ENCODE data around the gene LPAR2.
"Not testable (repeated sequence)": the region's sequence is repeated elsewhere in the genome, so short reads cannot be mapped to it uniquely, and the experiment has no call there.

Gene LPAR2

DNA sequence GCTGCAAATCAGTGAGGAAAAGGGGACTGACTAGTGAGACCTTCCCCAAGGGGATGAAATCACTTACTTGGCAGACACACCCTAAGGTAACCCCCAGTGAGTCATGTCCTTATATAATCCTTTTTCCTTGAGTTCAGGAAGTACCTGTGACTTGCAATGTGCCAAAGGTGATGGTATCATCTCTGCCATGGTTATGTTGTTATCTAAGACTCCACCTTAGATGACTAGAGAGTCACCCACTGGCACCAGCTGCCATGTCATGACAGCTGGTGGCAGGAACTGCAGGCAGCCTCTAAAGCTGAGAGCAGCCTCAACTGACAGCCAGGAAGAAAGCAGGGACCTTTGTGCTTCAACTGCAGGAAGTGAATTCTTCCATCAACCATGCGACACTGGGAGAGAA is 22.0 kb downstream of the LPAR2 start:
- TF ChIP-seq, protein P1, sequence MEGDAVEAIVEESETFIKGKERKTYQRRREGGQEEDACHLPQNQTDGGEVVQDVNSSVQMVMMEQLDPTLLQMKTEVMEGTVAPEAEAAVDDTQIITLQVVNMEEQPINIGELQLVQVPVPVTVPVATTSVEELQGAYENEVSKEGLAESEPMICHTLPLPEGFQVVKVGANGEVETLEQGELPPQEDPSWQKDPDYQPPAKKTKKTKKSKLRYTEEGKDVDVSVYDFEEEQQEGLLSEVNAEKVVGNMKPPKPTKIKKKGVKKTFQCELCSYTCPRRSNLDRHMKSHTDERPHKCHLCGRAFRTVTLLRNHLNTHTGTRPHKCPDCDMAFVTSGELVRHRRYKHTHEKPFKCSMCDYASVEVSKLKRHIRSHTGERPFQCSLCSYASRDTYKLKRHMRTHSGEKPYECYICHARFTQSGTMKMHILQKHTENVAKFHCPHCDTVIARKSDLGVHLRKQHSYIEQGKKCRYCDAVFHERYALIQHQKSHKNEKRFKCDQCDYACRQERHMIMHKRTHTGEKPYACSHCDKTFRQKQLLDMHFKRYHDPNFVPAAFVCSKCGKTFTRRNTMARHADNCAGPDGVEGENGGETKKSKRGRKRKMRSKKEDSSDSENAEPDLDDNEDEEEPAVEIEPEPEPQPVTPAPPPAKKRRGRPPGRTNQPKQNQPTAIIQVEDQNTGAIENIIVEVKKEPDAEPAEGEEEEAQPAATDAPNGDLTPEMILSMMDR (IDR thresholded peaks at IDR 0.05; ENCODE audit: low read length, missing control alignments), result no peak

DNA sequence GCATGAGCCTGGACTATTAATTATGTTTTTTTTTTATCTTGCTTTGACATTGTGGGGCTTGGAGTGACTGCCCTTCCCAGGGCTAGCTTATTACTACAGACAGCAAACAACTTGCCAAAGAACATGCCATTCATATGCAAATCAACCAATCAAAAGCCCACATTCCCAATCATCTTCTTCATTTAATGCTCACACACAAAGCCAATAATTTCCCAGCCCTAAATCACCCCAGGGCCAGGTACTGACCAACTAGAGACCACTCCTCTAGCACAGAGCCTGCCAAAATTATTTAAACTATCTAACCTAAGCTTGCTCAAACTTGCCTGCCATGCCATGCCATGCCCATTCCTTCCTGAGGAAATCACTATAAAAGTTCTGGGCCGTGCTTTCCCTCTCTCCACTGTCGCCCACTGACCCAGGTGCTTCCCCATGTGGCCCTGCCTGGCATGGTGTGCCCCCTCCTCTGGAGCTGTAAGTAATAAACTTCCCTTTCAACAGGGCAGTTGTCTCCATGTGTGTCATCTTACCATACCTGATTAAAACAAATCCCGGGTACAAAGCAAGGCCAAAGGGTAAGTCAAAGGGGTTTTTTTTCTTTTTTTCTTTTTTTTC is 25.2 kb downstream of the LPAR2 start:
- DNase-seq (ENCODE audit: low read depth), result no peak
- H3K4me3 ChIP-seq (replicated peaks; ENCODE audit: low read depth, low read length), result no peak overlapping the region

More for the DNA sequence above, 22.0 kb downstream of the LPAR2 start:
- DNase-seq (ENCODE audit: low read depth), result no peak
- no peak overlapping the region for H3K4me3 ChIP-seq (replicated peaks; ENCODE audit: low read depth, low read length)

DNA sequence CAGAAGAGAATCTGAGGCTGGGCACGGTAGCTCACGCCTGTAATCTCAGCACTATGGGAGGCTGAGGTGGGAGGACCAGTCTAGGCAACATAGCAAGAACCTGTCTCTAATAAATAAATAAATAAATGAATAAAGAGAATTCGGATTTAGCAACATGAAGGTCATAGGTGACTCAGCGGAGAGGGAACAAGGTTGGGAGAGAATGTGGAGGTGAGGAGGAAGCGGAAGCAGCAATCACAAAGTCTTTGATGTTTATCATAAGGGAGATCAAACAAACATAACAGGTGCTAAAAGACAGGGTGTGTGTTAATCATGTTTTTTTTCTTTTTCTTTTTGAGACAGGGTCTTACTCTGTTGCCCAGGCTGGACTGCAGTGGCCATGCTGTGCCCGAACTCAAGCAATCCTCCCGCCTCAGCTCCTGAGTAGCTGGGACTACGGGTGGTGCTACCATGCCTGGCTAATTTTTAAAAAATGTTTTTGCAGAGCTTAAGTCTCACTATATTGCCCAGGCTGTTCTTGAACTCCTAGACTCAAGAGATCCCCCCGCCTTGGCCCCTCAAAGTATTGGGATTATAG is 25.8 kb downstream of the LPAR2 start:
- DNase-seq (ENCODE audit: low read depth), result no peak
- H3K4me3 ChIP-seq (replicated peaks; ENCODE audit: low read depth, low read length), result no peak overlapping the region

More for the DNA sequence above, 25.2 kb downstream of the LPAR2 start:
- TF ChIP-seq, protein P1 (IDR thresholded peaks at IDR 0.05; ENCODE audit: low read length, missing control alignments), result no peak

DNA sequence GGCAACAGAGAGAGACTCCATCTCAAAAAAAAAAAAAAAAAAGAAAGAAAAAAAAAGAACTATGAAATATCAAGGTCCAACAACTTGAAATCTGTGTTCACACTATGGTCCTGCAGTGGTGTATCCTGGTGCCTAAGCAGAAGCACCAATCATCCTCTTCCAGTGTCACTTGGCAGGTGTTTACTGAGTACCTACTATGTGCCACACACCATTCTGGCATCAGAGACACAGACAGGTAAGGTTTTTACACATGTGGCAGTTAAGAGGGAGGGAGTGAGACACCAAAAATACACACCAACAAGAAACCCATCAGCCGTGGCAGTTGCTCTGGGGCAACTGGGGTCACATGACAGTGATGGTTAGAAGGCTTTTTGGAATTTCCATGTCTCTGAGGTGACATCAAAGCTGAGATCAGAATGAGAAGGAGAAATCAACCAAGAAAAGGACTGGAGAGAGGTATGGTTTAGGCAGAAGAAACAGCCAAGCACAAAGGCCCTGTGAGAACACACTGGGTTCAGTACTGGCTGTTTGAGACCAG is 27.2 kb downstream of the LPAR2 start:
- no peak for DNase-seq (ENCODE audit: low read depth)
- TF ChIP-seq, protein P1 (IDR thresholded peaks at IDR 0.05; ENCODE audit: low read length, missing control alignments), result no peak
- H3K4me3 ChIP-seq (replicated peaks; ENCODE audit: low read depth, low read length), result no peak overlapping the region

More for the DNA sequence above, 25.8 kb downstream of the LPAR2 start:
- TF ChIP-seq, protein P1 (IDR thresholded peaks at IDR 0.05; ENCODE audit: low read length, missing control alignments), result no peak

DNA sequence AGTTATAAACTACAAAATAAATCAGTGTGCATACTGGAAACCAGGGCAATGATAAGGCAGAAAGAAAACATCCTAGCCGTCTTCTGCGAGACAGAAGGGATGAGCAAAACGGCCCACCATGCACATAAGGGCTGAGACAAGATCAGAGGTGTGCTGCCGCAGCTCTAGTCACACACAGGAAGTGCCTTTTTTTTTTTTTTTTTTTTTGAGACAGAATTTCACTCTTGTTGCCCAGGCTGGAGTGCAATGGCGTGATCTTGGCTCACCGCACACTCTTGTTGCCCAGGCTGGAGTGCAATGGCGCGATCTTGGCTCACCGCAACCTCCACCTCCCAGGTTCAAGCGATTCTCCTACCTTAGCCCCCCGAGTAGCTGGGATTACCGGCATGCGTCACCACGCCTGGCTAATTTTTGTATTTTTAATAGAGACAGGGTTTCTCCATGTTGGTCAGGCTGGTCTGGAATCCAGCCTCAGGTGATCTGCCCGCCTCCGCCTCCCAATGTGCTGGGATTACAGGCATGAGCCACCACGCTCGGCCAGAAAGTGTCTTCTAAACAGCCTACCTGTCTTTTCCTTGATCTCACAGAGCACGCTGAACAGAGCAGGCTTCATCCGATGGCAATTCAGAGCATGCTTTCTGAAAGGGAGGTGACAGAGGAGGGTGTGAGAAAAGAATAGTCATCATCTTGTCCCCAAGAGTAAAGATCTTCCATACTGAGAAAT is 29.1 kb downstream of the LPAR2 start:
- DNase-seq (ENCODE audit: low read depth), result not testable (repeated sequence)

DNA sequence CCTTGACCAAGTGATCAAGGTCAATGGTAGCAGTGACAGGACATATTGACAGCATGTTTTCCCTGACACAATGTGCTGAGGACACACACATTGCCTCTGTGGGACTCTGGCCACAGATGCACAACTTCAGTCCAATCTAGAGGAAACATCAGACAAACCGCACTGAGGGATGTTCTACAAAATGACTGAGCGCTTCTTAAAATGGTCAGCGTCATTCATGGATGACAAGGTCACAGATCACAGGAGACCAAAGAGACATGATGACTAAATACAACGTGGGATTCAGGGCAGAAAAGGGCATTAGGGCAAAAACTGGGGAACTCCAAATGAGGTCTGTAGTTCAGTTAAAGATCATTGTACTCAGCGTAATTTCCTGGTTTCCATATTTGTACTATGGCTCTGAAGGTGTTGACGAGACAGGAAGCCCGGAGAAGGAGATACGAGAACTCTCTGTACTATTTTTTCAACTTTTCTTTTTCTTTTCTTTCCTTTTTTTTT is 30.2 kb downstream of the LPAR2 start:
- TF ChIP-seq, protein P1 (IDR thresholded peaks at IDR 0.05; ENCODE audit: low read length, missing control alignments), result no peak
- no peak overlapping the region for H3K4me3 ChIP-seq (replicated peaks; ENCODE audit: low read depth, low read length)
- DNase-seq (ENCODE audit: low read depth), result no peak

More for the DNA sequence above, 29.1 kb downstream of the LPAR2 start:
- H3K4me3 ChIP-seq (replicated peaks; ENCODE audit: low read depth, low read length), result not testable (repeated sequence)

DNA sequence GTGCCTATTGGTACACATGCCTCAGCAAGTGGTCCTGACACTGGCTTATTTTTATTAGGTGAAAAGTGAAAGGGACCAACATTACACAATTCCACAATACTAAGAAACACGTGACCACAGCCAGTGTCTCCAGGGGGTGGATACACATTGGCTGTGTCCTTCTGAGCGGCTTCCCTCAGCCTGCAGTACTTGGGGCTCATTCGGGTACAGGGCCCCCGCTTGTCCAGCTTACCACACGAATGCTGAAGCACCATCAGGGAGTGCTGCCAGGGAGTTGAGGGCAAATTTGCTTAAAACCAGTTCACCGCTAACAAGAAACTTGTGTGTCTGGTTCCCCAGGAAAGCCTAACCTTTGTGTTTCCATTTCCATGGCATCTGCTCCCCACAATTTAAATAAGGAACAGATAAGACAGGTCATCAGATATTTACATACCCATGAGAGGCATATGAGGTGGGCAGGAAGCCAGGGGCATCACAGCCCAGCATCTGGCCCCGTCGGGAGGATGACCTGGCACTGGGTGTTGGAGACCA is 32.8 kb downstream of the LPAR2 start:
- TF ChIP-seq, protein P1 (IDR thresholded peaks at IDR 0.05; ENCODE audit: low read length, missing control alignments), result no peak
- peak; percentile 14 for DNase-seq (ENCODE audit: low read depth)

More for the DNA sequence above, 32.8 kb downstream of the LPAR2 start:
- no peak overlapping the region for H3K4me3 ChIP-seq (replicated peaks; ENCODE audit: low read depth, low read length)

Measured in fibroblast of pulmonary artery (primary cell).